Measurements from ENCODE around the gene MERTK.

The MERTK gene

GRCh38 chr2:111945444-111946293 is 47.3 kb downstream of the MERTK start:
- TF ChIP-seq, protein P1, sequence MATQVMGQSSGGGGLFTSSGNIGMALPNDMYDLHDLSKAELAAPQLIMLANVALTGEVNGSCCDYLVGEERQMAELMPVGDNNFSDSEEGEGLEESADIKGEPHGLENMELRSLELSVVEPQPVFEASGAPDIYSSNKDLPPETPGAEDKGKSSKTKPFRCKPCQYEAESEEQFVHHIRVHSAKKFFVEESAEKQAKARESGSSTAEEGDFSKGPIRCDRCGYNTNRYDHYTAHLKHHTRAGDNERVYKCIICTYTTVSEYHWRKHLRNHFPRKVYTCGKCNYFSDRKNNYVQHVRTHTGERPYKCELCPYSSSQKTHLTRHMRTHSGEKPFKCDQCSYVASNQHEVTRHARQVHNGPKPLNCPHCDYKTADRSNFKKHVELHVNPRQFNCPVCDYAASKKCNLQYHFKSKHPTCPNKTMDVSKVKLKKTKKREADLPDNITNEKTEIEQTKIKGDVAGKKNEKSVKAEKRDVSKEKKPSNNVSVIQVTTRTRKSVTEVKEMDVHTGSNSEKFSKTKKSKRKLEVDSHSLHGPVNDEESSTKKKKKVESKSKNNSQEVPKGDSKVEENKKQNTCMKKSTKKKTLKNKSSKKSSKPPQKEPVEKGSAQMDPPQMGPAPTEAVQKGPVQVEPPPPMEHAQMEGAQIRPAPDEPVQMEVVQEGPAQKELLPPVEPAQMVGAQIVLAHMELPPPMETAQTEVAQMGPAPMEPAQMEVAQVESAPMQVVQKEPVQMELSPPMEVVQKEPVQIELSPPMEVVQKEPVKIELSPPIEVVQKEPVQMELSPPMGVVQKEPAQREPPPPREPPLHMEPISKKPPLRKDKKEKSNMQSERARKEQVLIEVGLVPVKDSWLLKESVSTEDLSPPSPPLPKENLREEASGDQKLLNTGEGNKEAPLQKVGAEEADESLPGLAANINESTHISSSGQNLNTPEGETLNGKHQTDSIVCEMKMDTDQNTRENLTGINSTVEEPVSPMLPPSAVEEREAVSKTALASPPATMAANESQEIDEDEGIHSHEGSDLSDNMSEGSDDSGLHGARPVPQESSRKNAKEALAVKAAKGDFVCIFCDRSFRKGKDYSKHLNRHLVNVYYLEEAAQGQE (IDR thresholded peaks at IDR 0.05; ENCODE audit: insufficient read depth in 1 of 2, low read depth in 2 of 2, low read length in 2 of 2): peak; percentile 58 to 76; a peak in 2 of 4 replicates
- TF ChIP-seq TAF1 (IDR thresholded peaks at IDR 0.05; ENCODE audit: borderline replicate concordance, insufficient read depth, low read length): no peak

GRCh38 chr2:111946294-111947114 is 48.1 kb downstream of the MERTK start:
- TF ChIP-seq SIN3A (IDR thresholded peaks at IDR 0.05; ENCODE audit: borderline replicate concordance, insufficient read depth, low read length) (no peak), POLR2AphosphoS5 (IDR thresholded peaks at IDR 0.05; ENCODE audit: low read depth, low read length) (no peak), FOXP2 (optimal IDR thresholded peaks at IDR 0.05; ENCODE audit: borderline replicate concordance, extremely low read depth, extremely low read length, insufficient read depth) (no peak), TAF1 (IDR thresholded peaks at IDR 0.05; ENCODE audit: borderline replicate concordance, insufficient read depth, low read length) (no peak)
- TF ChIP-seq, protein P1 (IDR thresholded peaks at IDR 0.05; ENCODE audit: insufficient read depth in 1 of 2, low read depth in 2 of 2, low read length in 2 of 2): peak; percentile 65 to 78; a peak in 3 of 4 replicates

DNA sequence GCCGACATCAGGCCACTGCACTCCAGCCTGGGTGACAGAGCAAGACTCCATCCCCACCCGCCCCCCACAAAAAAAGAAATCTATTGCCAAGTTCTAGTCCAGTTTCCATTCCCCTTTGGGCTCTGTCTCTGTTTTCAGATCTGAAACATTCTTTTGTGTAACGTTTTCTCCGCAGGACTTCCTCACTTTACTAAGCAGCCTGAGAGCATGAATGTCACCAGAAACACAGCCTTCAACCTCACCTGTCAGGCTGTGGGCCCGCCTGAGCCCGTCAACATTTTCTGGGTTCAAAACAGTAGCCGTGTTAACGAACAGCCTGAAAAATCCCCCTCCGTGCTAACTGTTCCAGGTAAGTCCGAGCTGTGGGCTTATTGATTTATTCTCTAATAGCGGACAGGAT is 48.8 kb downstream of the MERTK start:
- no peak for TF ChIP-seq POLR2AphosphoS5 (IDR thresholded peaks at IDR 0.05; ENCODE audit: low read depth, low read length)
- TF ChIP-seq, protein P1 (IDR thresholded peaks at IDR 0.05; ENCODE audit: insufficient read depth in 1 of 2, low read depth in 2 of 2, low read length in 2 of 2): no peak
- TF ChIP-seq FOXP2 (optimal IDR thresholded peaks at IDR 0.05; ENCODE audit: borderline replicate concordance, extremely low read depth, extremely low read length, insufficient read depth): no peak
- no peak for TF ChIP-seq TAF1 (IDR thresholded peaks at IDR 0.05; ENCODE audit: borderline replicate concordance, insufficient read depth, low read length)
- no peak for TF ChIP-seq SIN3A (IDR thresholded peaks at IDR 0.05; ENCODE audit: borderline replicate concordance, insufficient read depth, low read length)

- TF ChIP-seq TAF1 (IDR thresholded peaks at IDR 0.05; ENCODE audit: borderline replicate concordance, insufficient read depth, low read length): no peak
- no peak for TF ChIP-seq SIN3A (IDR thresholded peaks at IDR 0.05; ENCODE audit: borderline replicate concordance, insufficient read depth, low read length)
- no peak for TF ChIP-seq POLR2AphosphoS5 (IDR thresholded peaks at IDR 0.05; ENCODE audit: low read depth, low read length)
- TF ChIP-seq, protein P1 (IDR thresholded peaks at IDR 0.05; ENCODE audit: insufficient read depth in 1 of 2, low read depth in 2 of 2, low read length in 2 of 2): no peak
- no peak for TF ChIP-seq FOXP2 (optimal IDR thresholded peaks at IDR 0.05; ENCODE audit: borderline replicate concordance, extremely low read depth, extremely low read length, insufficient read depth)
Observed at GRCh38 chr2:111948832-111949231, 50.4 kb downstream of the MERTK start.

Measured in PFSK-1 (cell line).